HG03045 (cell line): Measurements from ENCODE around the gene PHLPP2.

Source experiments
- ATAC-seq: cut with Tn5 transposase; IDR thresholded peaks from one replicate; pipeline ENCODE4 v1.9.1; 2021; ENCODE audit warnings: mild to moderate bottlenecking, moderate library complexity; ENCODE audit not compliant: unreplicated experiment

PHLPP2 gene

GRCh38 chr16:71672803-71673581 lies 51.5 kb downstream of the PHLPP2 start:
- no peak for ATAC-seq

GRCh38 chr16:71672125-71672524 lies 52.4 kb downstream of the PHLPP2 start:
- no peak for ATAC-seq

GRCh38 chr16:71671165-71671564 lies 53.3 kb downstream of the PHLPP2 start:
- ATAC-seq = no peak

- ATAC-seq = no peak
Observed at GRCh38 chr16:71670537-71670936, 54.0 kb downstream of the PHLPP2 start.

GRCh38 chr16:71669926-71670536 lies 54.5 kb downstream of the PHLPP2 start:
- no peak for ATAC-seq

GRCh38 chr16:71666928-71667707 lies 57.4 kb downstream of the PHLPP2 start:
- no peak for ATAC-seq

- ATAC-seq = no peak
Observed at GRCh38 chr16:71666264-71666663, 58.2 kb downstream of the PHLPP2 start.

- no peak for ATAC-seq
Observed at GRCh38 chr16:71659471-71659870, 65.0 kb downstream of the PHLPP2 start.

GRCh38 chr16:71658771-71659170 lies 65.7 kb downstream of the PHLPP2 start:
- ATAC-seq = no peak

GRCh38 chr16:71649704-71650103 lies 74.8 kb downstream of the PHLPP2 start:
- no peak for ATAC-seq

GRCh38 chr16:71648921-71649320 lies 75.6 kb downstream of the PHLPP2 start:
- no peak for ATAC-seq

GRCh38 chr16:71648162-71648561 lies 76.3 kb downstream of the PHLPP2 start:
- no peak for ATAC-seq

- ATAC-seq = no peak
Observed at GRCh38 chr16:71647391-71647790, 77.1 kb downstream of the PHLPP2 start.

- ATAC-seq = no peak
Observed at GRCh38 chr16:71645450-71645849, 79.1 kb downstream of the PHLPP2 start.

GRCh38 chr16:71637398-71637797 lies 87.1 kb downstream of the PHLPP2 start:
- ATAC-seq = no peak

GRCh38 chr16:71635632-71636031 lies 88.9 kb downstream of the PHLPP2 start:
- ATAC-seq = no peak

GRCh38 chr16:71631776-71632175 lies 92.7 kb downstream of the PHLPP2 start:
- no peak for ATAC-seq

- ATAC-seq = no peak
Observed at GRCh38 chr16:71630808-71631207, 93.7 kb downstream of the PHLPP2 start.

- no peak for ATAC-seq
Observed at GRCh38 chr16:71629278-71630016, 95.1 kb downstream of the PHLPP2 start.

GRCh38 chr16:71628810-71629209 lies 95.7 kb downstream of the PHLPP2 start:
- ATAC-seq = no peak

GRCh38 chr16:71627731-71628181 lies 96.7 kb downstream of the PHLPP2 start:
- ATAC-seq = no peak
